HL-60/S4 (cell line): Measurements from ENCODE around the gene RPS21.

Source experiments
- in situ Hi-C: fragments of 300-500 bp; cut with MboI; formaldehyde crosslinking; loops from 2 replicates; pipeline ENCODE4 v1.14.3; 2022; ENCODE audit warnings: low sequenced_read_pairs

Gene RPS21

GRCh38 chr20:62437496-62437895 lies 50.6 kb downstream of the RPS21 start:
- in situ Hi-C loops = no loop called here

- in situ Hi-C loops = no loop called here
Observed at GRCh38 chr20:62437927-62438326, 51.0 kb downstream of the RPS21 start.
